ENCODE measurements around the gene ATE1.

The ATE1 gene

GRCh38 chr10:121961456-121961855, 33.6 kb upstream of the ATE1 start:
- DNase-seq (ENCODE audit: low read depth): no peak
- TF ChIP-seq CTCF (conservative IDR thresholded peaks at IDR 0.05; ENCODE audit: low read length): no peak

GRCh38 chr10:121959671-121960070, 31.8 kb upstream of the ATE1 start:
- DNase-seq (ENCODE audit: low read depth): no peak

More at GRCh38 chr10:121961456-121961855, 33.6 kb upstream of the ATE1 start:
- no peak overlapping the region for H3K4me3 ChIP-seq (ENCODE audit: low read length)

DNA sequence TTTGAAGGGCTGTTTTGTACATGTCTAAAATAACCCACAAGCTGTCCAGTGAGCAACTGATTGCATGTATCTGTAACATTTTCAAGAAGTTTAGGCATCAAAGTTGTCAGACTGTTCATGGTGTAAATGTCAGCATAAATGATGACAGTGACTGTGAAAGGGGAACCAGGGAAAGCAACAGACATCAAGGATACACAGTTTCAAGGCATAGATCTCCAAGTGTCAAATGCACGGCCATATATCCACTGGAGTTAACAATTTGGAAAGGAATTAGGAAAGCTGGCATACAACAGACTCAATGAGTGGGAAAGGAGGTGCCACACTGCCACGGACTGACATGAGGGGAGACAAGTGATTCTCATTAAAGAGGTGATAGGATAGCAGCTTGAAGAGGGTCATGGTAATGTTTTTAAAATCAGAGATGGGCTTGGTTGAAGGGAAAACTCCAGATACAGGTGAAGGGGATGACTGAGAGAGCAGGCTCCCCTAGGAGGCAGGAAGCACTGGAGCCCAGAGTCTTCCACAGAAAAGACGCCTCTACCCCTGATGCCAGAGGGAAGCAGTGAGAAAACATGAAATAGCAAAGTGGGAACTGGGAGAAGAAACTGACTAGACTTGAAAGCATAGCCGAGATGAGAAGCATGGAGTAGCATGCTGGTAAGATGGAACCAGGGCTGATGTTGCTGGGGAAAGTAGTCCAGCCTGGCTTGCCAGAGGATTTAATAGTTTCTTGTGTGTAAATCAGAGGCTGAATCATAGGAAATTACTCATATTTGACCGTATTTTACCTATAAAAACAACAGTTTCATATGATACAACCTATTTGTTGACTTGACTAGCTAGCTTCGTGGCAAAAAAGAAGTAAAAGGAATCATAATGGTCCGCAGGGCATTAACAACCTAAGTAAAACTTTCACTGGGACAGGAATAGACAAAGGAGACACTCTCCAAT, 28.6 kb upstream of the ATE1 start:
- no peak for TF ChIP-seq CTCF (conservative IDR thresholded peaks at IDR 0.05; ENCODE audit: low read length)
- DNase-seq (ENCODE audit: low read depth): no peak
- H3K4me3 ChIP-seq (ENCODE audit: low read length): no peak overlapping the region

More at GRCh38 chr10:121959671-121960070, 31.8 kb upstream of the ATE1 start:
- TF ChIP-seq CTCF (conservative IDR thresholded peaks at IDR 0.05; ENCODE audit: low read length): no peak
- H3K4me3 ChIP-seq (ENCODE audit: low read length): no peak overlapping the region

DNA sequence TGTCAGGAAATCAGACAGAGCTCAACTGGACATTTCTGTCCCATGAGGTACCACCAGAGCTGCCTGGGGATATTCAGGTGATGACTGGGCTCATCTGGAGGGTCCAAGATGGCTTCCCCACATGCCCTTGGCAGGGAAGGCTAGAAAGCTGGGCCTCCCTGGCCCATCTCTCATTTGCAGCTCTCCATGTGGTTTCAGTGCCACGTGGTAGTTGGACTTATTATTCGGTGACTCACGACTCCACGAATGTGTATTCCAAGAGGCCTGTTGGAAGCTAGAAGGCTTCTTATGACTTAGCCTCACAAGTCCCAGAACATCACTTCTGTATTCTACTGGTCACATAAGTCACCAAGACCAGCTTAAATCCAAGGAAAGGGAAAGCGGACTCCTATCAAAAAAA, 24.4 kb upstream of the ATE1 start:
- no peak for TF ChIP-seq CTCF (conservative IDR thresholded peaks at IDR 0.05; ENCODE audit: low read length)

GRCh38 chr10:121949451-121949850, 21.6 kb upstream of the ATE1 start:
- TF ChIP-seq CTCF (conservative IDR thresholded peaks at IDR 0.05; ENCODE audit: low read length): no peak
- H3K4me3 ChIP-seq (ENCODE audit: low read length): no peak overlapping the region
- no peak for DNase-seq (ENCODE audit: low read depth)

More for the DNA sequence above, 24.4 kb upstream of the ATE1 start:
- peak; percentile 57 for DNase-seq (ENCODE audit: low read depth)
- H3K4me3 ChIP-seq (ENCODE audit: low read length): no peak overlapping the region

GRCh38 chr10:121949049-121949448, 21.2 kb upstream of the ATE1 start:
- no peak for DNase-seq (ENCODE audit: low read depth)
- no peak overlapping the region for H3K4me3 ChIP-seq (ENCODE audit: low read length)
- no peak for TF ChIP-seq CTCF (conservative IDR thresholded peaks at IDR 0.05; ENCODE audit: low read length)

Data from AG10803 (cell line).